ENCODE data around the gene CCDC159. TPM values are rescaled to one million over a fixed set of nuclear protein-coding genes. Genes with fewer than 3 reads are reported as not detected.

CCDC159 gene
- total and polyA plus RNA-seq, 2 of the 13 experiments (the other 11 are each of a cell fraction or from before 2014, with no cell fraction given), result 1.7 to 6.3 TPM

DNA sequence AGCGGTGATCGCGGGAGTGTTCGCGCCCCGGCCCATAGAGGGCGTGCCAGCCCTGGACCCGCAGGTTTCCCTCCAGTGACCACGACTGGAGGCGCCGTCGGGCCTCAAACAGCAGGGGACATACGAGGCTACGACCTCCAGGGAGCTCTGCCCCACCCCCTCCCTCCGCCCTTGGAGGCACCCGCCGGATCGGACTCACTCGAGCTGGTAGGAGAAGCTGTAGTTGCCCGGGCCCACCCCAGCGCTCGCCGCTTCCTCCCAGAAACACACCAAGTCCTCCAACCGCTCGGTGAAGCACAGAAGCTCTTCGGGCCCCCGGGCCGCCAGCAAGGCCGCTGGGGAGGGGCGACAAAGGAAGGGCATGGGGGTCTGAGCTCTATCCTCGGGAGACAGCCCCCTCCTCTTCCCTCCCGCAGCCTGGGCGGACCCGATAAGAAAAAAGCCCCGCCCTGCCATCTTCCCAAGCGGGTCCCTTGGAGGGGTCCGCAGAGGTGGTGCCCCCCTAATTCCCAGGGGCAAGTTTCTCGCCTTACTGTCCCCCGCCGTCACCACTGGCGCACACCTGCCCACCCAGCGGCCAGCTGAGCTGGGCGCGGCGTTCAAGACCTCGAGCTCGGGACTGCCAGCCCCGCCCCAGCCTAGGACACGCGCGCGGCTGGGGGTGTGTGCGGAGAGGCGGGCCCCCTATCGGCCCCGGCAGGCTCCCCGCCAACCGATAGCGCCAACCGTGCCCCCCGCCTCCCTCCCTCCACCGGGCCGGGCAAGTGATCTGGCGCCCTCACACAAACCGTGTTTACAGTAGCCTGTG, 36.8 kb downstream of the CCDC159 start (continued):
- TF ChIP-seq RFXAP (CRISPR knock-in tag; IDR thresholded peaks at IDR 0.05; ENCODE audit: borderline replicate concordance) (peak; percentile 77; the same call in 1 of the 2 replicates), ZNF816 (CRISPR knock-in tag; IDR thresholded peaks at IDR 0.05; ENCODE audit: borderline replicate concordance) (no peak)

DNA sequence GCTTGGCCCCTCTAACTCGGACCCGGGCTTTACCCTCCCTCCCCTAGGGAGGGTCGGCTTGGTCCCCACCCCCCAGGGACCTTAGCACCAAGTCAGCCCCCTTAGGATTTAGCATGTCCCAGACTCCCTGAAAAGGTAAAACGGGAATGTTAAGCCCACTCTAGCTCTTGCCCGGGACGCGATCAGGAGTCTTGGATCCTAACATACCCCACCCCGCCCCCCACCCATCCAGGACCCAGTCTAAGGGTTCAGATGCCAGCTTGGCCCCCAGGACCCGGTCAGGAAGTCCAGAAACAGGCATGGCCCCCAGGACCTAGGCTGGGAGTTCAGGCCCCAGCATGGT, 37.4 kb downstream of the CCDC159 start:
- H3K4me2 ChIP-seq (ENCODE audit: low read depth, low read length), result peak overlapping the region; percentile 91
- no TSS peak for BruUV-seq (replicated peaks)
- ATAC-seq (no peak), DNase-seq (ENCODE audit: low spot score) (no peak), FAIRE-seq (no peak)
- intact Hi-C loops (cut with micrococcal nuclease; ENCODE audit: unreplicated experiment), result loop anchor here (5.0 kb wide), 1 partner anchor 39 kb away; no protein-coding TSS in a partner anchor
- no peaks in the 10 kb centered on the region for H3K36me3 ChIP-seq (replicated peaks in 1 of 2; ENCODE audit: control insufficient read depth in 1 of 2, insufficient read depth in 2 of 2, low read length in 2 of 2)
- ChIA-PET POLR2A (interaction anchor here (1.0 to 2.6 kb wide), 8 partner anchors 9 to 214 kb away, joined by 3 to 51 read pairs (median 5); partner anchors contain the start of genes CCDC159, ODAD3, PRKCSH and RGL3), CTCF (ENCODE audit: low intra/inter-chr PET ratio, low total read pairs) (interaction anchor here (1.0 kb wide), 1 partner anchor 62 kb away, joined by 5 read pairs; no protein-coding TSS in a partner anchor)
- H3K27ac ChIP-seq (ENCODE audit: extremely low read length, insufficient read depth, low read length), result peak overlapping the region; percentile 46
- no peaks in the 10 kb centered on the region for H3K79me2 ChIP-seq (ENCODE audit: insufficient read depth, low read length)
- no peak overlapping the region for H2AFZ ChIP-seq (ENCODE audit: low read length)
- in situ Hi-C loops (cut with HindIII; ENCODE audit: extremely low pct_ligation_motif_present, low pct_unique_long_range_greater_than_20kb), result loop anchor here (5.0 kb wide), 2 partner anchors 39 to 99 kb away; partner anchors contain the start of gene ELAVL3
- no peaks in the 10 kb centered on the region for H3K9me3 ChIP-seq (ENCODE audit: low read length)
- H4K20me1 ChIP-seq (ENCODE audit: insufficient read depth, low read length), result no peaks in the 10 kb centered on the region
- H3K4me3 ChIP-seq (replicated peaks in 1 of 3; ENCODE audit: insufficient read depth in 1 of 3, low read depth in 2 of 3, low read length in 3 of 3), result peak overlapping the region; percentile 51 to 77 (median 65)
- WGBS (ENCODE audit: low lambda C conversion rate), result 0% methylated on average over 3 of the region's 9 CpGs
- H3K4me1 ChIP-seq (ENCODE audit: insufficient read depth, low read length), result peaks cover 45% of the 10 kb centered on the region
- H3K9ac ChIP-seq (ENCODE audit: insufficient read depth, low read depth, low read length), result peak overlapping the region; percentile 34; the same call in 1 of the 2 replicates
- H3K27me3 ChIP-seq (ENCODE audit: control insufficient read depth in 1 of 2, insufficient read depth in 2 of 2, low read length in 2 of 2), result no peaks in the 10 kb centered on the region
- TF ChIP-seq ZSCAN5A (CRISPR knock-in tag; IDR thresholded peaks at IDR 0.05; ENCODE audit: borderline replicate concordance), result no peak
- no peak for TF ChIP-seq HINFP (CRISPR knock-in tag; IDR thresholded peaks at IDR 0.05; ENCODE audit: low read depth)
- TF ChIP-seq HNF1B (CRISPR knock-in tag; IDR thresholded peaks at IDR 0.05), result 0 out of 2 replicates have a peak, but pooled peaks have one; percentile 10
- TF ChIP-seq KDM5B (CRISPR knock-in tag; IDR thresholded peaks at IDR 0.05; ENCODE audit: borderline replicate concordance), result peak; percentile 3; the same call in 1 of the 2 replicates
- TF ChIP-seq MXD1 (CRISPR knock-in tag; IDR thresholded peaks at IDR 0.05), result peak; percentile 26; the same call in 1 of the 2 replicates
- TF ChIP-seq ZBTB2 (CRISPR knock-in tag; IDR thresholded peaks at IDR 0.05; ENCODE audit: low read depth), result 0 out of 2 replicates have a peak, but pooled peaks have one; percentile 1
- TF ChIP-seq CHCHD3 (CRISPR knock-in tag; IDR thresholded peaks at IDR 0.05), result no peak
